Suprapubic skin (tissue), 4 donors: ENCODE results near the gene NDUFS2.

ENCODE experiments used
- EP300 ChIP-seq: sonication (generic); formaldehyde crosslinking; IDR thresholded peaks from one replicate; pipeline ENCODE4 v1.6.1; 2017; ENCODE audit warnings: antibody characterized with exemption
- POLR2AphosphoS5 ChIP-seq, 3 donors: sonication (generic); formaldehyde crosslinking; IDR thresholded peaks; one replicate each; pipeline ENCODE4 v1.6.1; 2017; ENCODE audit warnings: antibody characterized with exemption in 3 of 3
- TF ChIP-seq, protein P1 (sequence below), 2 donors: fragments of 200-600 bp in 1 of 2; fragments of 450-650 bp in 1 of 2; sonication (generic) in 1 of 2; IDR thresholded peaks; one replicate each; pipeline ENCODE4 v1.5.1; 2016 to 2019; ENCODE audit warnings: antibody characterized with exemption in 2 of 2, mild to moderate bottlenecking in 1 of 2, moderate library complexity in 1 of 2

DNA sequence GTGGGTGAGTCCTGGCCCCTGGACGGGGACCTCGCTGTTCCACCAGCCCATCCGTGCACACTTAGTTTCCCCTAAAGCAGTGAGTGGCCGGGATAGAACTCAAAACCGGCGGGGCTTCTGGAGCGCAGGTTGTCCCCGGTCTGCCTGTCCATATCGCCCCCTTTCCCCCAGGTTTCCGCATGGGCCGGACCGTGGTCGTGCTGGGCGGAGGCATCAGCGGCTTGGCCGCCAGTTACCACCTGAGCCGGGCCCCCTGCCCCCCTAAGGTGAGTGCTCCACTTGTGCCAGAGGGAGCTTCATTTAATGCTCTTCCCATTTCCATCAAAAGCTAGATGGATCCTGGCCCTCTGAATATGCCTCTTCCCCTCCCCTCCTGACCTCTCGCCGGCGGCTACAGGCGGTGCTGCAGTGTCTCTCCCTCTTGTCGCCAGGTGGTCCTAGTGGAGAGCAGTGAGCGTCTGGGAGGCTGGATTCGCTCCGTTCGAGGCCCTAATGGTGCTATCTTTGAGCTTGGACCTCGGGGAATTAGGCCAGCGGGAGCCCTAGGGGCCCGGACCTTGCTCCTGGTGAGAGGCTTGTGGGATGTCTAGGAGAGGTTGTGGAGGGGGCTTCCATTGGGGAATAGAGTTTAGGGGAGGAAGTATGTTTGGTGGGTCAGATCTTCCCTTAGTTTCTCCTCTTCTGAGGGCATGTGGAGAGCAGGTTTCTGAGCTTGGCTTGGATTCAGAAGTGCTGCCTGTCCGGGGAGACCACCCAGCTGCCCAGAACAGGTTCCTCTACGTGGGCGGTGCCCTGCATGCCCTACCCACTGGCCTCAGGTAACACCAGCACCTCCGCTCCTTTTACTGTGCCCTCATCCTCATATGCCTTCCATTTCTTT, 35.3 kb upstream of the NDUFS2 start:
- TF ChIP-seq EP300, result no peak
- TF ChIP-seq, protein P1, sequence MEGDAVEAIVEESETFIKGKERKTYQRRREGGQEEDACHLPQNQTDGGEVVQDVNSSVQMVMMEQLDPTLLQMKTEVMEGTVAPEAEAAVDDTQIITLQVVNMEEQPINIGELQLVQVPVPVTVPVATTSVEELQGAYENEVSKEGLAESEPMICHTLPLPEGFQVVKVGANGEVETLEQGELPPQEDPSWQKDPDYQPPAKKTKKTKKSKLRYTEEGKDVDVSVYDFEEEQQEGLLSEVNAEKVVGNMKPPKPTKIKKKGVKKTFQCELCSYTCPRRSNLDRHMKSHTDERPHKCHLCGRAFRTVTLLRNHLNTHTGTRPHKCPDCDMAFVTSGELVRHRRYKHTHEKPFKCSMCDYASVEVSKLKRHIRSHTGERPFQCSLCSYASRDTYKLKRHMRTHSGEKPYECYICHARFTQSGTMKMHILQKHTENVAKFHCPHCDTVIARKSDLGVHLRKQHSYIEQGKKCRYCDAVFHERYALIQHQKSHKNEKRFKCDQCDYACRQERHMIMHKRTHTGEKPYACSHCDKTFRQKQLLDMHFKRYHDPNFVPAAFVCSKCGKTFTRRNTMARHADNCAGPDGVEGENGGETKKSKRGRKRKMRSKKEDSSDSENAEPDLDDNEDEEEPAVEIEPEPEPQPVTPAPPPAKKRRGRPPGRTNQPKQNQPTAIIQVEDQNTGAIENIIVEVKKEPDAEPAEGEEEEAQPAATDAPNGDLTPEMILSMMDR (IDR thresholded peaks at IDR 0.05), result no peak
- no peak for TF ChIP-seq POLR2AphosphoS5 (IDR thresholded peaks at IDR 0.05)
